NCI-H748 (cell line): Measurements from ENCODE around the gene TTBK2.

Experiments used
- DNase-seq: peaks from one replicate; lab custom pipeline; 2025; ENCODE audit not compliant: unreplicated experiment; lab: John Stamatoyannopoulos, UW

TTBK2 gene

GRCh38 chr15:42695527-42696071, 225.0 kb downstream of the TTBK2 start:
- no peak for DNase-seq

DNA sequence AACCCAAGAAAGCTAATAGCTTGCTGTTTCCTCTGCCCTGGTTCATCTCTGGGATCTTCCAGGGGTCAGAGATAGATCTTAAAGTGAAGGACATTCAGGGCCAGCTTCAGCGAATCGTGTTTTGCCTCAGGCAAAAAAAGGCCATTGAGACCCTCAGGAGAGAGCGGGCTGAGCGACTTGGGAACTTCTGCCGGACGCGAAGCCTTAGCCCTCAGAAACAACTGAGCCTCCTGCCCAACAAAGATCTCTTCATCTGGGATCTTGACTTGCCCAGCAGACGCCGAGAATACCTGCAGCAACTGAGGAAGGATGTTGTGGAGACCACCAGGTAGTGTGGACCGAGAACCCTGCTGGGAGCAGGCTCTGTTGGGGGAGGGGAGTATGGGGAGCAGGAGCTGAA, 226.2 kb downstream of the TTBK2 start:
- no peak for DNase-seq

DNA sequence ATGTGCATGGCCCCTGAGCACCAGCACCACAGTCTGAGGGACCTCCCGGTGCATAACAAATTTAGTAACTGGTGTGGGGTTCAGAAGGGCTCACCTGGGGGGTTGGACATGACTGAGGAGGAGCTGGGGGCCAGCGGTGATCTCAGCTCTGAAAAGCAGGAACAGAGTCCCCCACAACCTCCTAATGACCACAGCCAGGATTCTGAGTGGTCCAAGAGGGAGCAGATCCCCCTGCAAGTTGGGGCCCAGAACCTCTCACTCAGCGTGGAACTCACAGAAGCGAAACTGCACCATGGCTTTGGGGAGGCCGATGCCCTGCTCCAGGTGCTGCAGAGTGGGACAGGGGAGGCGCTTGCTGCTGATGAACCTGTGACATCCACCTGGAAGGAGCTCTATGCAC, 226.6 kb downstream of the TTBK2 start:
- no peak for DNase-seq

DNA sequence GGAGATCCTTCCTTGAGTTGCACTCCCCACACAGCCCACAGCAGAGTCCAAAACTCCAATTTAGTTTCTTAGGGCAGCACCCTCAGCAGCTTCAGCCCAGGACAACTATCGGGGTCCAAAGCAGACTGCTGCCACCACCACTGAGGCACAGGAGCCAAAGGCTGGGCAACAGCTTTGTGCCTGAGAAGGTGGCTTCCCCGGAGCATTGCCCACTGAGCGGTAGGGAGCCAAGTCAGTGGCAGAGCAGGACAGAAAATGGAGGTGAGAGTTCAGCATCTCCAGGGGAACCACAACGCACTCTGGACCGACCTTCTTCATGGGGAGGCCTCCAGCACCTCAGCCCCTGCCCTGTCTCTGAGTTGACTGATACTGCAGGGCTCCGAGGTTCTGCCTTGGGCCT, 227.1 kb downstream of the TTBK2 start:
- DNase-seq = no peak

DNA sequence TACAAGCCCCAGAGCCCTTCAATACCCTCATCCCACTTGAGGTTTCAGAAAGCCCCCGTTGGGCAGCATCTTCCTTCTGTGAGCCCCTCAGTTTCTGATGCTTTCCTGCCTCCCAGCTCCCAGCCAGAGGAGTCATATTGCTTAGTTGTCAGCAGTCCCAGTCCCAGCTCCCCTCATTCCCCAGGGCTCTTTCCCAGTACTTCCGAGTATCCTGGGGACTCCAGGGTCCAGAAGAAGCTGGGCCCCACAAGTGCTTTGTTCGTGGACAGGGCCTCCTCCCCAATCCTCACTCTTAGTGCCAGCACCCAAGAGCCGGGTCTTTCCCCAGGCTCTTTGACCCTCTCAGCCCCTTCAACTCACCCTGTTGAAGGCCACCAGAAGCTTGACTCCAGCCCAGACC, 227.6 kb downstream of the TTBK2 start:
- no peak for DNase-seq

- DNase-seq = no peak
Observed at GRCh38 chr15:42692536-42692935, 228.0 kb downstream of the TTBK2 start.

- DNase-seq = no peak
Observed at GRCh38 chr15:42691770-42692169, 228.8 kb downstream of the TTBK2 start.

DNA sequence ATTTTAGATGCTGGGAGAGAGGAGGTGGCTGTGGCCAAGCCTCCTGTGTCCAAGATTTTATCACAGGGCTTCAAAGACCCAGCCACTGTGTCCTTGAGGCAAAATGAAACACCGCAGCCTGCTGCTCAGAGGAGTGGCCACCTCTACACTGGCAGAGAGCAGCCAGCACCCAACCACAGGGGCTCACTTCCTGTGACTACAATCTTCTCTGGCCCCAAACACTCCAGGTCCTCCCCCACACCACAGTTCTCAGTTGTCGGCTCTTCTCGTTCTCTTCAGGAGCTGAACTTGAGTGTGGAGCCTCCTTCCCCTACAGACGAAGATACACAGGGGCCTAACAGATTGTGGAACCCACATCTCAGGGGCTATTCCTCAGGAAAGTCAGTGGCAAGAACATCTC, 229.3 kb downstream of the TTBK2 start:
- DNase-seq = no peak
